Esophagus muscularis mucosa (tissue), 3 donors: ENCODE data around the gene GRIA4.

ENCODE experiments used
- POLR2AphosphoS5 ChIP-seq, 2 donors: sonication (generic); formaldehyde crosslinking; IDR thresholded peaks; one replicate each; pipeline ENCODE4 v1.6.1; 2017; ENCODE audit warnings: antibody characterized with exemption in 2 of 2
- TF ChIP-seq, protein P1 (sequence below), 3 experiments: fragments of 200-600 bp in 2 of 3; fragments of 450-650 bp in 1 of 3; sonication (generic) in 2 of 3; IDR thresholded peaks; one replicate each; pipeline ENCODE4 v1.5.1; 2017 to 2019; ENCODE audit warnings: antibody characterized with exemption in 3 of 3, mild to moderate bottlenecking in 2 of 3, moderate library complexity in 1 of 3

DNA sequence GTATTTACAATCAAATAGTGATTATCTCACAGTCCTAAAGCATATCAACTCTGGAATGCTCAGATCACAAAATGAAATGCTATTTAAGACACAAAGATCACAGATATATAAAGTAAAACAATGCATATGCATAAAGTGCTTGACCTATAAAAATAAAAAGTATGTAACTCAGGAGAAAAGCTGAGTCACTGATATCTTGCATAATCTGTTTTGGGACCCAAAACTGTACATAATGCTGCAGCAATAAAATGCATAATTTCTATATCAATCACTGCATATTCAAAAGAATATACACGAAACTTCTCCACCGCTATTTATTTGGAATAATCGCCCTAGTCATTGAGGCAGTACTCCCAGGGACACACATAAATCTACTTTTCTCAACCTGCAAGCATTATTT, 34.9 kb upstream of the GRIA4 start:
- no peak for TF ChIP-seq POLR2AphosphoS5 (IDR thresholded peaks at IDR 0.05)
- TF ChIP-seq, protein P1, sequence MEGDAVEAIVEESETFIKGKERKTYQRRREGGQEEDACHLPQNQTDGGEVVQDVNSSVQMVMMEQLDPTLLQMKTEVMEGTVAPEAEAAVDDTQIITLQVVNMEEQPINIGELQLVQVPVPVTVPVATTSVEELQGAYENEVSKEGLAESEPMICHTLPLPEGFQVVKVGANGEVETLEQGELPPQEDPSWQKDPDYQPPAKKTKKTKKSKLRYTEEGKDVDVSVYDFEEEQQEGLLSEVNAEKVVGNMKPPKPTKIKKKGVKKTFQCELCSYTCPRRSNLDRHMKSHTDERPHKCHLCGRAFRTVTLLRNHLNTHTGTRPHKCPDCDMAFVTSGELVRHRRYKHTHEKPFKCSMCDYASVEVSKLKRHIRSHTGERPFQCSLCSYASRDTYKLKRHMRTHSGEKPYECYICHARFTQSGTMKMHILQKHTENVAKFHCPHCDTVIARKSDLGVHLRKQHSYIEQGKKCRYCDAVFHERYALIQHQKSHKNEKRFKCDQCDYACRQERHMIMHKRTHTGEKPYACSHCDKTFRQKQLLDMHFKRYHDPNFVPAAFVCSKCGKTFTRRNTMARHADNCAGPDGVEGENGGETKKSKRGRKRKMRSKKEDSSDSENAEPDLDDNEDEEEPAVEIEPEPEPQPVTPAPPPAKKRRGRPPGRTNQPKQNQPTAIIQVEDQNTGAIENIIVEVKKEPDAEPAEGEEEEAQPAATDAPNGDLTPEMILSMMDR (IDR thresholded peaks at IDR 0.05): no peak
